Activated CD8-positive, alpha-beta memory T cell treated with anti-CD3 and anti-CD28 coated beads for 36 hours (primary cell): ENCODE data around the gene CALML6. TPM values are rescaled to one million over a fixed set of nuclear protein-coding genes. Genes with fewer than 3 reads are reported as not detected.
"Not testable (repeated sequence)": the region's sequence is repeated elsewhere in the genome, so short reads cannot be mapped to it uniquely, and the experiment has no call there.

ENCODE experiments used
- CTCF ChIA-PET: fragments of 350-600 bp; sonication (Branson Sonifier 250); formaldehyde crosslinking; loops from one replicate; lab custom pipeline; 2021; ENCODE audit warnings: antibody characterized with exemption; lab: Charles Lee
- POLR2A ChIA-PET: fragments of 350-600 bp; sonication (Branson Sonifier 250); formaldehyde crosslinking; loops from one replicate; lab custom pipeline; 2021; ENCODE audit warnings: antibody characterized with exemption; lab: Charles Lee
- total RNA-seq, 2 experiments: library from RNA; stranded (reverse); gene quantifications; one replicate each; pipeline ENCODE4 v1.2.3, GENCODE V29; 2021

The CALML6 gene
- total RNA-seq, 2 experiments from 2014 or later = 0.72 to 0.78 TPM

- POLR2A ChIA-PET = no interaction called here
Observed at GRCh38 chr1:1929639-1930545, 14.8 kb downstream of the CALML6 start.

GRCh38 chr1:1934848-1935247 is 19.8 kb downstream of the CALML6 start:
- CTCF ChIA-PET, POLR2A ChIA-PET: not testable (repeated sequence)

More at GRCh38 chr1:1929639-1930545, 14.8 kb downstream of the CALML6 start:
- CTCF ChIA-PET = interaction anchor here (2.0 kb wide), 1 partner anchor 115 kb away, joined by 4 read pairs; no protein-coding TSS in a partner anchor

- POLR2A ChIA-PET = no interaction called here
- CTCF ChIA-PET = no interaction called here
Observed at GRCh38 chr1:1937061-1937460, 22.0 kb downstream of the CALML6 start.

- ChIA-PET CTCF (no interaction called here), POLR2A (no interaction called here)
Observed at GRCh38 chr1:1937549-1938275, 22.7 kb downstream of the CALML6 start.

- CTCF ChIA-PET = no interaction called here
Observed at GRCh38 chr1:1938276-1938573, 23.2 kb downstream of the CALML6 start.

GRCh38 chr1:1938613-1939295 is 23.7 kb downstream of the CALML6 start:
- POLR2A ChIA-PET = no interaction called here
- CTCF ChIA-PET = no interaction called here

More at GRCh38 chr1:1938276-1938573, 23.2 kb downstream of the CALML6 start:
- POLR2A ChIA-PET = no interaction called here

- ChIA-PET CTCF (no interaction called here), POLR2A (no interaction called here)
Observed at GRCh38 chr1:1939296-1940122, 24.4 kb downstream of the CALML6 start.

GRCh38 chr1:1940123-1940425 is 25.0 kb downstream of the CALML6 start:
- POLR2A ChIA-PET = no interaction called here

GRCh38 chr1:1941211-1941841 is 26.3 kb downstream of the CALML6 start:
- CTCF ChIA-PET = interaction anchor here (1.2 kb wide), 1 partner anchor 105 kb away, joined by 3 read pairs; no protein-coding TSS in a partner anchor
- POLR2A ChIA-PET = no interaction called here

More at GRCh38 chr1:1940123-1940425, 25.0 kb downstream of the CALML6 start:
- CTCF ChIA-PET = no interaction called here

GRCh38 chr1:1941868-1942752 is 27.1 kb downstream of the CALML6 start:
- CTCF ChIA-PET = interaction anchor here (0.7 kb wide), 1 partner anchor 103 kb away, joined by 4 read pairs; no protein-coding TSS in a partner anchor
- POLR2A ChIA-PET = no interaction called here

- ChIA-PET POLR2A (no interaction called here), CTCF (interaction anchor here (1.0 to 2.9 kb wide), 2 partner anchors 101 to 105 kb away, joined by 3 to 17 read pairs; no protein-coding TSS in a partner anchor)
Observed at GRCh38 chr1:1942753-1943656, 27.9 kb downstream of the CALML6 start.

- ChIA-PET POLR2A (no interaction called here), CTCF (interaction anchor here (0.9 to 2.9 kb wide), 3 partner anchors 9 to 104 kb away, joined by 3 to 17 read pairs (median 3); no protein-coding TSS in a partner anchor)
Observed at GRCh38 chr1:1943834-1944570, 28.9 kb downstream of the CALML6 start.

GRCh38 chr1:1945782-1946393 is 30.8 kb downstream of the CALML6 start:
- ChIA-PET POLR2A (no interaction called here), CTCF (no interaction called here)

- ChIA-PET POLR2A (no interaction called here), CTCF (no interaction called here)
Observed at GRCh38 chr1:1946540-1946939, 31.5 kb downstream of the CALML6 start.

GRCh38 chr1:1947493-1947892 is 32.4 kb downstream of the CALML6 start:
- ChIA-PET POLR2A (no interaction called here), CTCF (no interaction called here)

GRCh38 chr1:1948783-1949182 is 33.7 kb downstream of the CALML6 start:
- POLR2A ChIA-PET = no interaction called here
- CTCF ChIA-PET = no interaction called here
